ENCODE data around the gene B4GALT5.

B4GALT5 gene

GRCh38 chr20:49646528-49646927, 67.2 kb downstream of the B4GALT5 start:
- H4K8ac ChIP-seq (ENCODE audit: low read depth, low read length): no peak overlapping the region

GRCh38 chr20:49646126-49646525, 67.6 kb downstream of the B4GALT5 start:
- peak; percentile 77 to 85 for DNase-seq
- peaks cover 18 to 37% of the 10 kb centered on the region in 2 experiments for H3K36me3 ChIP-seq (ENCODE audit: control insufficient read depth in 1 of 2, insufficient read depth in 2 of 2, low read length in 2 of 2)
- no peaks in the 10 kb centered on the region for H3K27me3 ChIP-seq (ENCODE audit: insufficient read depth, low read length)
- H4K12ac ChIP-seq (ENCODE audit: low read depth, low read length): no peak overlapping the region
- no peak overlapping the region for H3K27ac ChIP-seq (ENCODE audit: low read depth, low read length)
- H3K4me1 ChIP-seq (ENCODE audit: control insufficient read depth in 1 of 2, insufficient read depth in 2 of 2, low read length in 2 of 2): no peaks in the 10 kb centered on the region
- no peak overlapping the region for H2BK12ac ChIP-seq (ENCODE audit: low read length)
- no peaks in the 10 kb centered on the region for H3K9me3 ChIP-seq (ENCODE audit: insufficient read depth, low read depth, low read length)
- no peak overlapping the region for H3K23ac ChIP-seq (ENCODE audit: low read length)
- no peak overlapping the region for H3K9ac ChIP-seq (ENCODE audit: low read length)
- no peak overlapping the region for H3K18ac ChIP-seq (ENCODE audit: low read length)
- no CpG with 5 or more reads among the region's 3 CpGs for WGBS (ENCODE audit: extremely low coverage, insufficient coverage, insufficient read length)
- no peak overlapping the region for H4K91ac ChIP-seq (ENCODE audit: low read depth, low read length)
- no peak overlapping the region for H3K4me3 ChIP-seq (ENCODE audit: low read depth, low read length)
- no peak overlapping the region for H2BK120ac ChIP-seq (ENCODE audit: insufficient read depth, low read length, poor library complexity)
- H2BK5ac ChIP-seq (ENCODE audit: low read depth, low read length, poor library complexity): no peak overlapping the region
- no peak overlapping the region for H3K14ac ChIP-seq (ENCODE audit: low read length)
- H2AK5ac ChIP-seq (ENCODE audit: low read length): no peak overlapping the region
- no peak overlapping the region for H3K4me2 ChIP-seq (ENCODE audit: low read length)
- H4K8ac ChIP-seq (ENCODE audit: low read depth, low read length): no peak overlapping the region
- no peak overlapping the region for H2AFZ ChIP-seq (ENCODE audit: insufficient read depth, low read length, poor library complexity)
- H3K79me1 ChIP-seq (ENCODE audit: low read length): no peaks in the 10 kb centered on the region
- H3K4ac ChIP-seq (ENCODE audit: low read depth, low read length): no peak overlapping the region
- no peaks in the 10 kb centered on the region for H3K79me2 ChIP-seq (ENCODE audit: control insufficient read depth, insufficient read depth, low read length, poor library complexity)

More at GRCh38 chr20:49646528-49646927, 67.2 kb downstream of the B4GALT5 start:
- H3K23ac ChIP-seq (ENCODE audit: low read length): no peak overlapping the region
- no peaks in the 10 kb centered on the region for H3K4me1 ChIP-seq (ENCODE audit: control insufficient read depth in 1 of 2, insufficient read depth in 2 of 2, low read length in 2 of 2)
- no peak overlapping the region for H3K4me3 ChIP-seq (ENCODE audit: low read depth, low read length)
- no peak overlapping the region for H3K4ac ChIP-seq (ENCODE audit: low read depth, low read length)
- no peak overlapping the region for H2AK5ac ChIP-seq (ENCODE audit: low read length)
- no peaks in the 10 kb centered on the region for H3K79me2 ChIP-seq (ENCODE audit: control insufficient read depth, insufficient read depth, low read length, poor library complexity)
- no peak overlapping the region for H3K4me2 ChIP-seq (ENCODE audit: low read length)
- H3K14ac ChIP-seq (ENCODE audit: low read length): no peak overlapping the region
- no CpG with 5 or more reads among the region's 2 CpGs for WGBS (ENCODE audit: extremely low coverage, insufficient coverage, insufficient read length)
- H2BK5ac ChIP-seq (ENCODE audit: low read depth, low read length, poor library complexity): no peak overlapping the region
- H2AFZ ChIP-seq (ENCODE audit: insufficient read depth, low read length, poor library complexity): no peak overlapping the region
- no peak overlapping the region for H2BK120ac ChIP-seq (ENCODE audit: insufficient read depth, low read length, poor library complexity)
- no peak for DNase-seq
- H3K18ac ChIP-seq (ENCODE audit: low read length): no peak overlapping the region
- H3K27me3 ChIP-seq (ENCODE audit: insufficient read depth, low read length): no peaks in the 10 kb centered on the region
- no peak overlapping the region for H4K91ac ChIP-seq (ENCODE audit: low read depth, low read length)
- no peaks in the 10 kb centered on the region for H3K9me3 ChIP-seq (ENCODE audit: insufficient read depth, low read depth, low read length)
- H2BK12ac ChIP-seq (ENCODE audit: low read length): no peak overlapping the region
- H3K27ac ChIP-seq (ENCODE audit: low read depth, low read length): no peak overlapping the region
- H3K9ac ChIP-seq (ENCODE audit: low read length): no peak overlapping the region
- no peaks in the 10 kb centered on the region for H3K79me1 ChIP-seq (ENCODE audit: low read length)
- peaks cover 15 to 33% of the 10 kb centered on the region in 2 experiments for H3K36me3 ChIP-seq (ENCODE audit: control insufficient read depth in 1 of 2, insufficient read depth in 2 of 2, low read length in 2 of 2)
- H4K12ac ChIP-seq (ENCODE audit: low read depth, low read length): no peak overlapping the region

DNA sequence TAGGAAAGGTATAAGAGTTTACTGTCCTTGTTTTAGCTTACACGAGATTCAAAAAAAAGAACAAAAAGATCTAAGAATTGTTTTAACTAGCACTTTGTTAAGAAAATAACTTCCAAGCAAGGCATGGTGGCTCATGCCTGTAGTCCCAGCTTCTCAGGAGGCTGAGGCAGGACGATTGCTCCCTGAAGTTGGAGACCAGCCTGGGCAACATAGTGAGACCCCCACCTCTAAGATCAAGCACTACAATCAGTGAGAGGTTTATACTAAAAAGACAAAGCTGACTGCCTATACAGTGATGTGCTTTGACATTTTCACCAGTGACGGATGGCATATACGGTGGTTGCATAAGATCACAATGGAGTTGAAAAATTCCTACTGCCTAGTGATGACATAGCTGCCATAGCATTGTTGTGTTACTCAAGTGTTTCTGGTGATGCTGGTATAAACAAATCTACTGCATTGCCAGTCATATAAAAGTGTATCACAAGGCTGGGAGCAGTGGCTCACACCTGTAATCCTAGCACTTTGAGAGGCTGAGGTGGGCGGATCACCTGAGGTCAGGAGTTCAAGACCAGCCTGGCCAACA, 68.6 kb downstream of the B4GALT5 start:
- Histone ChIP-seq H3K36me3 (ENCODE audit: control insufficient read depth in 1 of 2, insufficient read depth in 2 of 2, low read length in 2 of 2) (peaks cover 20 to 44% of the 10 kb centered on the region in 2 experiments), H2AFZ (ENCODE audit: insufficient read depth, low read length, poor library complexity) (no peak overlapping the region), H2BK12ac (ENCODE audit: low read length) (no peak overlapping the region), H4K12ac (ENCODE audit: low read depth, low read length) (no peak overlapping the region), H3K4ac (ENCODE audit: low read depth, low read length) (no peak overlapping the region), H3K4me2 (ENCODE audit: low read length) (no peak overlapping the region), H2BK5ac (ENCODE audit: low read depth, low read length, poor library complexity) (no peak overlapping the region), H3K4me1 (ENCODE audit: control insufficient read depth in 1 of 2, insufficient read depth in 2 of 2, low read length in 2 of 2) (no peaks in the 10 kb centered on the region), H2AK5ac (ENCODE audit: low read length) (no peak overlapping the region), H3K14ac (ENCODE audit: low read length) (no peak overlapping the region), H4K8ac (ENCODE audit: low read depth, low read length) (no peak overlapping the region), H3K9ac (ENCODE audit: low read length) (no peak overlapping the region), H3K18ac (ENCODE audit: low read length) (no peak overlapping the region), H3K79me1 (ENCODE audit: low read length) (no peaks in the 10 kb centered on the region), H3K9me3 (ENCODE audit: insufficient read depth, low read depth, low read length) (no peaks in the 10 kb centered on the region), H3K27ac (ENCODE audit: low read depth, low read length) (no peak overlapping the region), H3K79me2 (ENCODE audit: control insufficient read depth, insufficient read depth, low read length, poor library complexity) (no peaks in the 10 kb centered on the region), H3K23ac (ENCODE audit: low read length) (no peak overlapping the region), H3K4me3 (ENCODE audit: low read depth, low read length) (no peak overlapping the region), H3K27me3 (ENCODE audit: insufficient read depth, low read length) (no peaks in the 10 kb centered on the region), H4K91ac (ENCODE audit: low read depth, low read length) (no peak overlapping the region), H2BK120ac (ENCODE audit: insufficient read depth, low read length, poor library complexity) (no peak overlapping the region)
- WGBS (ENCODE audit: extremely low coverage, insufficient coverage, insufficient read length): no CpG with 5 or more reads among the region's 5 CpGs
- DNase-seq: peak; percentile 64 to 91

DNA sequence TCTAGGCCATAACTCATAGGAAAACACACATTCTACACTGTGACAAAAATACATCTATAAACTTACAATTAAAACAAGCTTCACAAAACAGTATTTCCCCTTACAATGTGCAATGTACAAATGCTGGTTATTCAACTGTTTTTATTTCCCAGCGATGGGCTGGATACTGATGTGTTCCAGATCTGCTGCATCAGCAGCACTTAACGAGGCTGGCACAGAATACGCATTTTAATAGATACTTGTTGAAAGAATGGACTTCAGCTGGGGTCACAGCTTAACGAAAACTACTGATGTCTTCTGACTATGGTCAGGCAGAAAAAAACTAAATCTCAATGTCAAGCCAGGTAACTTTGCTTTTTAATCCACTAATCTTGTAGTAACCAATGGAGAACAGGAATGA, 70.9 kb downstream of the B4GALT5 start:
- no peak overlapping the region for H2BK12ac ChIP-seq (ENCODE audit: low read length)
- no peaks in the 10 kb centered on the region for H3K4me1 ChIP-seq (ENCODE audit: control insufficient read depth in 1 of 2, insufficient read depth in 2 of 2, low read length in 2 of 2)
- no CpG with 5 or more reads among the region's 4 CpGs for whole genome bisulfite sequencing (ENCODE audit: extremely low coverage, insufficient coverage, insufficient read length)
- H3K4ac ChIP-seq (ENCODE audit: low read depth, low read length): no peak overlapping the region
- H3K79me2 ChIP-seq (ENCODE audit: control insufficient read depth, insufficient read depth, low read length, poor library complexity): no peaks in the 10 kb centered on the region
- peaks cover 19 to 53% of the 10 kb centered on the region in 2 experiments for H3K36me3 ChIP-seq (ENCODE audit: control insufficient read depth in 1 of 2, insufficient read depth in 2 of 2, low read length in 2 of 2)
- no peak overlapping the region for H3K23ac ChIP-seq (ENCODE audit: low read length)
- no peak overlapping the region for H3K18ac ChIP-seq (ENCODE audit: low read length)
- H3K14ac ChIP-seq (ENCODE audit: low read length): no peak overlapping the region
- no peak overlapping the region for H2BK120ac ChIP-seq (ENCODE audit: insufficient read depth, low read length, poor library complexity)
- H3K4me2 ChIP-seq (ENCODE audit: low read length): no peak overlapping the region
- H3K4me3 ChIP-seq (ENCODE audit: low read depth, low read length): no peak overlapping the region
- DNase-seq: no peak
- no peak overlapping the region for H4K91ac ChIP-seq (ENCODE audit: low read depth, low read length)
- H4K12ac ChIP-seq (ENCODE audit: low read depth, low read length): no peak overlapping the region
- H3K9me3 ChIP-seq (ENCODE audit: insufficient read depth, low read depth, low read length): no peaks in the 10 kb centered on the region
- no peaks in the 10 kb centered on the region for H3K79me1 ChIP-seq (ENCODE audit: low read length)
- no peak overlapping the region for H4K8ac ChIP-seq (ENCODE audit: low read depth, low read length)
- no peak overlapping the region for H3K27ac ChIP-seq (ENCODE audit: low read depth, low read length)
- H2AFZ ChIP-seq (ENCODE audit: insufficient read depth, low read length, poor library complexity): no peak overlapping the region
- H2BK5ac ChIP-seq (ENCODE audit: low read depth, low read length, poor library complexity): no peak overlapping the region
- H3K9ac ChIP-seq (ENCODE audit: low read length): no peak overlapping the region
- H2AK5ac ChIP-seq (ENCODE audit: low read length): no peak overlapping the region
- no peaks in the 10 kb centered on the region for H3K27me3 ChIP-seq (ENCODE audit: insufficient read depth, low read length)
